GM12878 (cell line): ENCODE measurements around the gene MTA3.

ENCODE experiments used
- ATF3 ChIP-seq: IDR thresholded peaks from 2 replicates; pipeline ENCODE4 v1.6.1; 2011; ENCODE audit warnings: low read depth, mild to moderate bottlenecking, low read length, moderate library complexity, borderline replicate concordance; ENCODE audit errors: extremely low read depth
- BACH1 ChIP-seq: fragments of 450-650 bp; IDR thresholded peaks from 2 replicates; pipeline ENCODE4 v1.6.1; 2017; ENCODE audit warnings: mild to moderate bottlenecking, borderline replicate concordance
- EP300 ChIP-seq, 2 experiments: fragments of 150-350 bp in 1 of 2; IDR thresholded peaks; 2 replicates each; pipeline ENCODE4 v1.6.1; 2011 to 2012; ENCODE audit warnings: low read depth in 2 of 2, low read length in 2 of 2, borderline replicate concordance in 1 of 2, improper control_type of control experiment in 1 of 2, inconsistent platforms in 1 of 2; ENCODE audit not compliant: control insufficient read depth in 1 of 2
- HDAC6 ChIP-seq: fragments of 200-600 bp; sonication (generic); IDR thresholded peaks from one replicate; pipeline ENCODE4 v1.8.0; 2017; ENCODE audit warnings: antibody characterized with exemption; ENCODE audit not compliant: unreplicated experiment
- PAX5 ChIP-seq: IDR thresholded peaks from 2 replicates; pipeline ENCODE4 v1.6.1; 2011; ENCODE audit warnings: low read depth, low read length, borderline replicate concordance
- POLR2AphosphoS2 ChIP-seq: IDR thresholded peaks from 2 replicates; pipeline ENCODE4 v1.6.1; 2011; ENCODE audit warnings: low read depth, mild to moderate bottlenecking, low read length, improper control_type of control experiment, moderate library complexity
- SRF ChIP-seq, 2 experiments: IDR thresholded peaks; 2 replicates each; pipeline ENCODE4 v1.6.1; 2011; ENCODE audit warnings: low read depth in 2 of 2, low read length in 2 of 2, mild to moderate bottlenecking in 1 of 2, moderate library complexity in 1 of 2
- TF ChIP-seq, protein P1 (sequence below), 3 experiments: IDR thresholded peaks in 2 of 3; conservative IDR thresholded peaks in 1 of 3; 2 replicates each; pipeline ENCODE4 v1.5.1; 2011; ENCODE audit warnings: low read depth in 3 of 3, low read length in 3 of 3, mild to moderate bottlenecking in 3 of 3, control low read depth in 2 of 3, moderate library complexity in 2 of 3, inconsistent platforms in 1 of 3, mixed read lengths in 1 of 3; ENCODE audit not compliant: control insufficient read depth in 2 of 3, insufficient read depth in 1 of 3; ENCODE audit errors: extremely low read depth in 1 of 3
- TF ChIP-seq, protein P2 (sequence below): IDR thresholded peaks from 2 replicates; pipeline ENCODE4 v1.6.1; 2011; ENCODE audit warnings: mild to moderate bottlenecking, low read depth, low read length, moderate library complexity; ENCODE audit not compliant: insufficient replicate concordance
- TF ChIP-seq, protein P3 (sequence below): IDR thresholded peaks from 2 replicates; pipeline ENCODE4 v1.6.1; 2012; ENCODE audit warnings: improper control_type of control experiment, low read depth, low read length; ENCODE audit not compliant: insufficient replicate concordance
- TF ChIP-seq, protein P4 (sequence below): IDR thresholded peaks from 2 replicates; pipeline ENCODE4 v1.6.1; 2012; ENCODE audit warnings: low read depth, low read length, improper control_type of control experiment

DNA sequence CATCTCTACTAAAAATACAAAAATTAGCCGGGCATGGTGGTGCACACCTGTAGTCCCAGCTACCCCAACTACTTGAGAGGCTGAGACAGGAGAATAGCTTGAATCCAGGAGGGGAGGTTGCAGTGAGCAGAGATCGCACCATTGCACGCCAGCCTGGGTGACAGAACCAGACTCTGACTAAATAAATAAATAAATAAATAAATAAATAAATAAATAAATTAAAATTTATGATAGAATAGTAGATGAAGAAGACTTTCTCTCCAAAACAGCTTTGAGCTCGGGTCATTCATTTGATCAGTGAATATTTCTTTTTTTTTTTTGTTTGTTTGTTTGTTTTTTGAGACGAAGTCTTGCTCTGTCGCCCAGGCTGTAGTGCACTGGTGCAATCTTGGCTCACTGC is 17.6 kb upstream of the MTA3 start:
- TF ChIP-seq HDAC6 (no peak), EP300 (IDR thresholded peaks at IDR 0.05; ENCODE audit: borderline replicate concordance in 1 of 2, control insufficient read depth in 1 of 2, low read depth in 2 of 2, low read length in 2 of 2) (no peak), BACH1 (no peak), ATF3 (no peak), SRF (IDR thresholded peaks at IDR 0.05; ENCODE audit: low read depth in 2 of 2, low read length in 2 of 2) (no peak), PAX5 (no peak), POLR2AphosphoS2 (no peak)
- TF ChIP-seq, protein P1, sequence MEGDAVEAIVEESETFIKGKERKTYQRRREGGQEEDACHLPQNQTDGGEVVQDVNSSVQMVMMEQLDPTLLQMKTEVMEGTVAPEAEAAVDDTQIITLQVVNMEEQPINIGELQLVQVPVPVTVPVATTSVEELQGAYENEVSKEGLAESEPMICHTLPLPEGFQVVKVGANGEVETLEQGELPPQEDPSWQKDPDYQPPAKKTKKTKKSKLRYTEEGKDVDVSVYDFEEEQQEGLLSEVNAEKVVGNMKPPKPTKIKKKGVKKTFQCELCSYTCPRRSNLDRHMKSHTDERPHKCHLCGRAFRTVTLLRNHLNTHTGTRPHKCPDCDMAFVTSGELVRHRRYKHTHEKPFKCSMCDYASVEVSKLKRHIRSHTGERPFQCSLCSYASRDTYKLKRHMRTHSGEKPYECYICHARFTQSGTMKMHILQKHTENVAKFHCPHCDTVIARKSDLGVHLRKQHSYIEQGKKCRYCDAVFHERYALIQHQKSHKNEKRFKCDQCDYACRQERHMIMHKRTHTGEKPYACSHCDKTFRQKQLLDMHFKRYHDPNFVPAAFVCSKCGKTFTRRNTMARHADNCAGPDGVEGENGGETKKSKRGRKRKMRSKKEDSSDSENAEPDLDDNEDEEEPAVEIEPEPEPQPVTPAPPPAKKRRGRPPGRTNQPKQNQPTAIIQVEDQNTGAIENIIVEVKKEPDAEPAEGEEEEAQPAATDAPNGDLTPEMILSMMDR (IDR thresholded peaks at IDR 0.05 in 2 of 3, conservative IDR thresholded peaks at IDR 0.05 in 1 of 3; ENCODE audit: control insufficient read depth in 2 of 3, extremely low read depth in 1 of 3, insufficient read depth in 1 of 3, low read depth in 3 of 3, low read length in 3 of 3): no peak
- TF ChIP-seq, protein P2, sequence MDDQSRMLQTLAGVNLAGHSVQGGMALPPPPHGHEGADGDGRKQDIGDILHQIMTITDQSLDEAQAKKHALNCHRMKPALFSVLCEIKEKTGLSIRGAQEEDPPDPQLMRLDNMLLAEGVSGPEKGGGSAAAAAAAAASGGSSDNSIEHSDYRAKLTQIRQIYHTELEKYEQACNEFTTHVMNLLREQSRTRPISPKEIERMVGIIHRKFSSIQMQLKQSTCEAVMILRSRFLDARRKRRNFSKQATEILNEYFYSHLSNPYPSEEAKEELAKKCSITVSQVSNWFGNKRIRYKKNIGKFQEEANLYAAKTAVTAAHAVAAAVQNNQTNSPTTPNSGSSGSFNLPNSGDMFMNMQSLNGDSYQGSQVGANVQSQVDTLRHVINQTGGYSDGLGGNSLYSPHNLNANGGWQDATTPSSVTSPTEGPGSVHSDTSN: no peak
- TF ChIP-seq, protein P3, sequence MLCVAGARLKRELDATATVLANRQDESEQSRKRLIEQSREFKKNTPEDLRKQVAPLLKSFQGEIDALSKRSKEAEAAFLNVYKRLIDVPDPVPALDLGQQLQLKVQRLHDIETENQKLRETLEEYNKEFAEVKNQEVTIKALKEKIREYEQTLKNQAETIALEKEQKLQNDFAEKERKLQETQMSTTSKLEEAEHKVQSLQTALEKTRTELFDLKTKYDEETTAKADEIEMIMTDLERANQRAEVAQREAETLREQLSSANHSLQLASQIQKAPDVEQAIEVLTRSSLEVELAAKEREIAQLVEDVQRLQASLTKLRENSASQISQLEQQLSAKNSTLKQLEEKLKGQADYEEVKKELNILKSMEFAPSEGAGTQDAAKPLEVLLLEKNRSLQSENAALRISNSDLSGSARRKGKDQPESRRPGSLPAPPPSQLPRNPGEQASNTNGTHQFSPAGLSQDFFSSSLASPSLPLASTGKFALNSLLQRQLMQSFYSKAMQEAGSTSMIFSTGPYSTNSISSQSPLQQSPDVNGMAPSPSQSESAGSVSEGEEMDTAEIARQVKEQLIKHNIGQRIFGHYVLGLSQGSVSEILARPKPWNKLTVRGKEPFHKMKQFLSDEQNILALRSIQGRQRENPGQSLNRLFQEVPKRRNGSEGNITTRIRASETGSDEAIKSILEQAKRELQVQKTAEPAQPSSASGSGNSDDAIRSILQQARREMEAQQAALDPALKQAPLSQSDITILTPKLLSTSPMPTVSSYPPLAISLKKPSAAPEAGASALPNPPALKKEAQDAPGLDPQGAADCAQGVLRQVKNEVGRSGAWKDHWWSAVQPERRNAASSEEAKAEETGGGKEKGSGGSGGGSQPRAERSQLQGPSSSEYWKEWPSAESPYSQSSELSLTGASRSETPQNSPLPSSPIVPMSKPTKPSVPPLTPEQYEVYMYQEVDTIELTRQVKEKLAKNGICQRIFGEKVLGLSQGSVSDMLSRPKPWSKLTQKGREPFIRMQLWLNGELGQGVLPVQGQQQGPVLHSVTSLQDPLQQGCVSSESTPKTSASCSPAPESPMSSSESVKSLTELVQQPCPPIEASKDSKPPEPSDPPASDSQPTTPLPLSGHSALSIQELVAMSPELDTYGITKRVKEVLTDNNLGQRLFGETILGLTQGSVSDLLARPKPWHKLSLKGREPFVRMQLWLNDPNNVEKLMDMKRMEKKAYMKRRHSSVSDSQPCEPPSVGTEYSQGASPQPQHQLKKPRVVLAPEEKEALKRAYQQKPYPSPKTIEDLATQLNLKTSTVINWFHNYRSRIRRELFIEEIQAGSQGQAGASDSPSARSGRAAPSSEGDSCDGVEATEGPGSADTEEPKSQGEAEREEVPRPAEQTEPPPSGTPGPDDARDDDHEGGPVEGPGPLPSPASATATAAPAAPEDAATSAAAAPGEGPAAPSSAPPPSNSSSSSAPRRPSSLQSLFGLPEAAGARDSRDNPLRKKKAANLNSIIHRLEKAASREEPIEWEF: no peak
- TF ChIP-seq, protein P4, sequence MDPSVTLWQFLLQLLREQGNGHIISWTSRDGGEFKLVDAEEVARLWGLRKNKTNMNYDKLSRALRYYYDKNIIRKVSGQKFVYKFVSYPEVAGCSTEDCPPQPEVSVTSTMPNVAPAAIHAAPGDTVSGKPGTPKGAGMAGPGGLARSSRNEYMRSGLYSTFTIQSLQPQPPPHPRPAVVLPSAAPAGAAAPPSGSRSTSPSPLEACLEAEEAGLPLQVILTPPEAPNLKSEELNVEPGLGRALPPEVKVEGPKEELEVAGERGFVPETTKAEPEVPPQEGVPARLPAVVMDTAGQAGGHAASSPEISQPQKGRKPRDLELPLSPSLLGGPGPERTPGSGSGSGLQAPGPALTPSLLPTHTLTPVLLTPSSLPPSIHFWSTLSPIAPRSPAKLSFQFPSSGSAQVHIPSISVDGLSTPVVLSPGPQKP: no peak
